K562 (cell line): ENCODE data around the gene SORT1. TPM values are rescaled to one million over a fixed set of nuclear protein-coding genes. Genes with fewer than 3 reads are reported as not detected.

Source experiments
- ATAC-seq: fragments of 200-7000 bp; cut with Tn5 transposase; 3 replicates; pipeline ENCODE4 v1.9.1; 2020; ENCODE audit warnings: moderate library complexity
- BruUV-seq: library from RNA; stranded (reverse); fragments of 400-500 nt; replicated peaks from 2 replicates; lab custom pipeline; 2021; lab: Mats Ljungman, UMichigan
- CTCF ChIA-PET: fragments of 300-600 bp; formaldehyde crosslinking; extraction: SDS; loops from one replicate; lab custom pipeline; 2021; ENCODE audit warnings: low intra/inter-chr PET ratio; lab: Yijun Ruan, JAX
- POLR2A ChIA-PET: fragments of 300-600, 350-650 bp; sonication (Branson Sonifier 250); formaldehyde crosslinking; extraction: SDS; loops from one replicate; lab custom pipeline; 2021; ENCODE audit warnings: antibody characterized with exemption, inconsistent platforms; lab: Yijun Ruan, JAX
- DNase-seq, 4 experiments: peaks; one replicate each; pipeline versions ENCODE4 v3.0.0 to v3.0.0-alpha.2; 2011 to 2018; ENCODE audit warnings: low spot score in 3 of 4, mixed read lengths in 3 of 4; ENCODE audit errors: extremely low read depth in 1 of 4
- FAIRE-seq: peaks from 2 replicates; lab custom pipeline; 2011; peaks lifted over from hg19 to GRCh38; lab: Jason Lieb, UNC
- H2AFZ ChIP-seq: 2 replicates; pipeline ENCODE4 v1.6.0; 2011; ENCODE audit warnings: low read depth, low read length, control low read depth, inconsistent platforms
- H3K27ac ChIP-seq: fragments of 200-600 bp; 3 replicates; pipeline ENCODE4 v1.8.0; 2011; ENCODE audit warnings: low read depth, mild to moderate bottlenecking, control low read depth, inconsistent platforms, low read length, moderate library complexity, mixed read lengths; ENCODE audit errors: extremely low read depth
- H3K27me3 ChIP-seq, 2 experiments: fragments of 300-600 bp in 1 of 2; 2 replicates in 1 of 2; 3 replicates in 1 of 2; pipeline versions ENCODE4 v1.6.0 to v1.8.0; 2011; ENCODE audit warnings: inconsistent platforms in 2 of 2, low read length in 2 of 2, mild to moderate bottlenecking in 1 of 2, mixed read lengths in 1 of 2, moderate library complexity in 1 of 2; ENCODE audit not compliant: control insufficient read depth in 2 of 2, insufficient read depth in 2 of 2
- H3K36me3 ChIP-seq: fragments of 300-600 bp; 3 replicates; pipeline ENCODE4 v1.8.0; 2011; ENCODE audit warnings: mild to moderate bottlenecking, low read length, inconsistent platforms; ENCODE audit not compliant: control insufficient read depth, insufficient read depth
- H3K4me1 ChIP-seq, 2 experiments: fragments of 200-600 bp in 1 of 2; replicated peaks in 1 of 2; 2 replicates in 1 of 2; 3 replicates in 1 of 2; pipeline versions ENCODE4 v1.5.1 to v1.8.0; 2011; ENCODE audit warnings: inconsistent platforms in 2 of 2, low read length in 2 of 2, mild to moderate bottlenecking in 1 of 2, mixed read lengths in 1 of 2, moderate library complexity in 1 of 2; ENCODE audit not compliant: control insufficient read depth in 2 of 2, insufficient read depth in 2 of 2
- H3K4me2 ChIP-seq: 2 replicates; pipeline ENCODE4 v1.6.1; 2011; ENCODE audit warnings: low read length, control low read depth, inconsistent platforms, mixed read lengths; ENCODE audit not compliant: insufficient read depth
- H3K4me3 ChIP-seq: fragments of 200-600 bp; sonication (generic), shearing (Covaris generic); 2 replicates; pipeline ENCODE4 v1.5.1; 2016; ENCODE audit warnings: control low read depth, inconsistent platforms
- H3K79me2 ChIP-seq: fragments of 200-600 bp; 3 replicates; pipeline ENCODE4 v1.8.0; 2011; ENCODE audit warnings: low read length, inconsistent platforms; ENCODE audit not compliant: control insufficient read depth, insufficient read depth
- H3K9ac ChIP-seq, 2 experiments: 2 replicates each; pipeline versions ENCODE4 v1.6.0 to v1.6.1; 2011; ENCODE audit warnings: low read depth in 2 of 2, low read length in 2 of 2, control low read depth in 1 of 2, inconsistent platforms in 1 of 2, mild to moderate bottlenecking in 1 of 2, mixed read lengths in 1 of 2; ENCODE audit not compliant: insufficient read depth in 1 of 2
- H3K9me1 ChIP-seq: one replicate; pipeline ENCODE4 v1.6.0; 2011; ENCODE audit warnings: inconsistent platforms, mild to moderate bottlenecking, low read length, moderate library complexity; ENCODE audit not compliant: control insufficient read depth, insufficient read depth
- H3K9me3 ChIP-seq: replicated peaks from 2 replicates; pipeline ENCODE4 v1.5.1; 2011; ENCODE audit warnings: low read depth, low read length, inconsistent platforms; ENCODE audit not compliant: control insufficient read depth, insufficient read depth
- H4K20me1 ChIP-seq: replicated peaks from 2 replicates; pipeline ENCODE4 v1.6.1; 2011; ENCODE audit warnings: low read length, inconsistent platforms, mixed read lengths; ENCODE audit not compliant: control insufficient read depth, insufficient read depth
- KLF6 ChIP-seq: fragments of 250-450 bp; sonication (Bioruptor Pico); IDR thresholded peaks from 2 replicates; pipeline ENCODE4 v1.4.0; 2020; ENCODE audit warnings: mild to moderate bottlenecking, moderate library complexity, borderline replicate concordance
- MAFG ChIP-seq: fragments of 450-650 bp; conservative IDR thresholded peaks from 2 replicates; pipeline ENCODE4 v1.6.1; 2016; ENCODE audit warnings: missing genetic modification characterization, missing compliant biosample characterization
- RBM22 ChIP-seq: fragments of 200-400 bp; formaldehyde crosslinking; IDR thresholded peaks from 2 replicates; pipeline ENCODE4 v1.6.1; 2018; ENCODE audit warnings: low read length, low read depth; ENCODE audit not compliant: poor library complexity, severe bottlenecking
- STAT5B ChIP-seq: fragments of 250-450 bp; sonication (Bioruptor Pico); IDR thresholded peaks from 2 replicates; pipeline ENCODE4 v1.8.0; 2021; ENCODE audit warnings: mild to moderate bottlenecking, inconsistent platforms
- SUPT5H ChIP-seq: fragments of 450-650 bp; IDR thresholded peaks from 2 replicates; pipeline ENCODE4 v1.6.1; 2016
- ZC3H8 ChIP-seq: fragments of 450-650 bp; IDR thresholded peaks from 2 replicates; pipeline ENCODE4 v1.6.1; 2017
- ZEB2 ChIP-seq: fragments of 450-650 bp; IDR thresholded peaks from 2 replicates; pipeline ENCODE4 v1.6.1; 2016
- ZNF274 ChIP-seq: IDR thresholded peaks from 2 replicates; pipeline ENCODE4 v1.6.1; 2011; ENCODE audit warnings: low read depth, mild to moderate bottlenecking, low read length, moderate library complexity, borderline replicate concordance
- ZNF586 ChIP-seq: fragments of 450-650 bp; formaldehyde crosslinking; conservative IDR thresholded peaks from 2 replicates; pipeline ENCODE4 v1.4.0; 2020; ENCODE audit warnings: mild to moderate bottlenecking, moderate library complexity
- WGBS: fragments of 100-300 bp; shearing (Covaris generic); methylation state at CpG from one replicate; pipeline ENCODE4 v1.1.6; 2016; ENCODE audit warnings: low coverage, mixed read lengths; ENCODE audit not compliant: insufficient coverage; ENCODE audit errors: missing lambda C conversion rate; 5-methylcytosine and 5-hydroxymethylcytosine counted together
- in situ Hi-C: fragments of 300-500 bp; cut with MboI; formaldehyde crosslinking; loops from 4 replicates; pipeline ENCODE4 v1.15.0; 2018; ENCODE audit warnings: inconsistent platforms, mixed read lengths
- intact Hi-C: fragments of 100-400 bp; cut with micrococcal nuclease; formaldehyde crosslinking; loops from 2 replicates; pipeline ENCODE4 v1.14.2; 2022
- polyA plus RNA-seq, 8 experiments: library from polyadenylated mRNA; depleted of rRNA in 4 of 8; stranded (reverse) in 5 of 8; unstranded in 3 of 8; fragments of >200 nt; fragmentation: Nextera tagmentation in 2 of 8; fragmentation: Illumina TruSeq in 1 of 8; extraction: Ambion mirVana in 2 of 8; extraction: Trizol in 1 of 8; gene quantifications; 2 replicates each; pipeline versions ENCODE4 v1.2.1 to v1.2.3, GENCODE V29; 2011 to 2014; ENCODE audit warnings: inconsistent platforms in 1 of 8, missing spikeins in 1 of 8
- total RNA-seq, 7 experiments: library from RNA; depleted of rRNA in 6 of 7; stranded (reverse); fragments of >200 nt in 6 of 7; fragmentation: Illumina TruSeq in 2 of 7; extraction: Trizol in 2 of 7; gene quantifications; 2 replicates each; pipeline versions ENCODE4 v1.2.1 to v1.2.3, GENCODE V29; 2011 to 2021; ENCODE audit warnings: low replicate concordance in 1 of 7

The SORT1 gene
- total and polyA plus RNA-seq, 9 of the 15 experiments (the other 6 are each of a cell fraction or from before 2014, with no cell fraction given): 27.4 to 112 (median 65.0) TPM

GRCh38 chr1:109423498-109423897, 25.8 kb upstream of the SORT1 start (continued):
- TF ChIP-seq MAFG (tag): peak; percentile 56
- no peak for TF ChIP-seq ZC3H8
- TF ChIP-seq ZNF586 (CRISPR knock-in tag): no peak
- TF ChIP-seq SUPT5H: peak; percentile 34; the same call in 1 of the 2 replicates
- no peak for TF ChIP-seq ZEB2

- Histone ChIP-seq H3K9me1 (no peaks in the 10 kb centered on the region), H3K9me3 (no peaks in the 10 kb centered on the region), H2AFZ (no peak overlapping the region), H4K20me1 (0 out of 2 replicates have a peak, but pooled peaks cover 3% of the 10 kb centered on the region), H3K27me3 (no peaks in the 10 kb centered on the region), H3K36me3 (peaks cover 100% of the 10 kb centered on the region), H3K79me2 (peaks cover 42% of the 10 kb centered on the region), H3K9ac (no peak overlapping the region), H3K27ac (no peak overlapping the region), H3K4me1 (no peaks in the 10 kb centered on the region), H3K4me3 (no peak overlapping the region), H3K4me2 (no peak overlapping the region)
- ChIA-PET POLR2A (interaction anchor here (0.6 to 4.0 kb wide), 2 partner anchors 12 to 213 kb away, joined by 3 to 25 read pairs; partner anchors contain the start of gene PSMA5), CTCF (no interaction called here)
- BruUV-seq: no TSS peak
- WGBS: 87% methylated on average over 2 of the region's 2 CpGs
- in situ Hi-C loops: no loop called here
- intact Hi-C loops: no loop called here
- ATAC-seq (no peak), FAIRE-seq (no peak), DNase-seq (no peak)
- no peak for TF ChIP-seq KLF6 (CRISPR knock-in tag)
- TF ChIP-seq RBM22: no peak
- no peak for TF ChIP-seq STAT5B (CRISPR knock-in tag)
- TF ChIP-seq ZNF274: no peak
These were observed 14.8 kb upstream of the SORT1 start for GRCh38 chr1:109412551-109412950.
